ENCODE data around the gene MPHOSPH9. TPM values are rescaled to one million over a fixed set of nuclear protein-coding genes. Genes with fewer than 3 reads are reported as not detected.

The MPHOSPH9 gene
- total RNA-seq, 1 donor from 2014 or later = 302 TPM

DNA sequence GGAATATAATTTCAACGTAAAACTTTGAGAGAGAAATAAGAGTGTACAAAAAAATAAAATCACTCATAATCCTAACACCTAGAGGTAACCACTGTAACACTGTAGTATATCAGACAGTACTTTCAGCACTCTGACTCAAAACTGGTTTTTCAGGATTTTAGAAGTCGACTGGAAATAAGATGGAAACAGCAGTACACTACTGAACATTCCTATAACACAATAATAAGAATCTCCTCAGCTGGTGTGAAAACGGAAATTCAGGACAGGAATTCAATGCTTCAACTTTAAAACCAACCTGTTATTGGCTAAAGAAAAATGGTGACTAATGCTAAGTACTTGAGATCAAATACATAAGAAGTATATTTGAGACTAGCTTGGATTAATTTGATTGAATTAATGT lies 69.7 kb downstream of the MPHOSPH9 start:
- no peak overlapping the region for H3K27ac Mint-ChIP-seq
- no peaks in the 10 kb centered on the region for H3K27me3 ChIP-seq
- no peak overlapping the region for H3K9ac ChIP-seq
- H3K27ac ChIP-seq = no peak overlapping the region
- no peak overlapping the region for H3K4me2 ChIP-seq
- H3K4me3 Mint-ChIP-seq = no peak overlapping the region
- no peaks in the 10 kb centered on the region for H3K79me2 ChIP-seq (ENCODE audit: low read depth)
- no peak overlapping the region for H3K4me3 ChIP-seq
- no peaks in the 10 kb centered on the region for H3K27me3 Mint-ChIP-seq (ENCODE audit: insufficient read depth, low read depth)
- H3F3A ChIP-seq (ENCODE audit: low read depth) = no peaks in the 10 kb centered on the region
- no peak overlapping the region for H2AFZ ChIP-seq (replicated peaks)
- TF ChIP-seq, protein P1, sequence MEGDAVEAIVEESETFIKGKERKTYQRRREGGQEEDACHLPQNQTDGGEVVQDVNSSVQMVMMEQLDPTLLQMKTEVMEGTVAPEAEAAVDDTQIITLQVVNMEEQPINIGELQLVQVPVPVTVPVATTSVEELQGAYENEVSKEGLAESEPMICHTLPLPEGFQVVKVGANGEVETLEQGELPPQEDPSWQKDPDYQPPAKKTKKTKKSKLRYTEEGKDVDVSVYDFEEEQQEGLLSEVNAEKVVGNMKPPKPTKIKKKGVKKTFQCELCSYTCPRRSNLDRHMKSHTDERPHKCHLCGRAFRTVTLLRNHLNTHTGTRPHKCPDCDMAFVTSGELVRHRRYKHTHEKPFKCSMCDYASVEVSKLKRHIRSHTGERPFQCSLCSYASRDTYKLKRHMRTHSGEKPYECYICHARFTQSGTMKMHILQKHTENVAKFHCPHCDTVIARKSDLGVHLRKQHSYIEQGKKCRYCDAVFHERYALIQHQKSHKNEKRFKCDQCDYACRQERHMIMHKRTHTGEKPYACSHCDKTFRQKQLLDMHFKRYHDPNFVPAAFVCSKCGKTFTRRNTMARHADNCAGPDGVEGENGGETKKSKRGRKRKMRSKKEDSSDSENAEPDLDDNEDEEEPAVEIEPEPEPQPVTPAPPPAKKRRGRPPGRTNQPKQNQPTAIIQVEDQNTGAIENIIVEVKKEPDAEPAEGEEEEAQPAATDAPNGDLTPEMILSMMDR (IDR thresholded peaks at IDR 0.05) = no peak
- TF ChIP-seq EZH2 (IDR thresholded peaks at IDR 0.05) = no peak
- no peak for DNase-seq (ENCODE audit: low spot score)
- no peaks in the 10 kb centered on the region for H4K20me1 ChIP-seq (ENCODE audit: low read depth)
- H3K36me3 Mint-ChIP-seq = peaks cover 20% of the 10 kb centered on the region
- H3K4me1 Mint-ChIP-seq = no peaks in the 10 kb centered on the region
- H3K4me1 ChIP-seq = no peaks in the 10 kb centered on the region
- peaks cover 16% of the 10 kb centered on the region for H3K36me3 ChIP-seq
- H3K9me3 Mint-ChIP-seq = no peaks in the 10 kb centered on the region
- H3K9me3 ChIP-seq (ENCODE audit: low read depth) = no peaks in the 10 kb centered on the region

DNA sequence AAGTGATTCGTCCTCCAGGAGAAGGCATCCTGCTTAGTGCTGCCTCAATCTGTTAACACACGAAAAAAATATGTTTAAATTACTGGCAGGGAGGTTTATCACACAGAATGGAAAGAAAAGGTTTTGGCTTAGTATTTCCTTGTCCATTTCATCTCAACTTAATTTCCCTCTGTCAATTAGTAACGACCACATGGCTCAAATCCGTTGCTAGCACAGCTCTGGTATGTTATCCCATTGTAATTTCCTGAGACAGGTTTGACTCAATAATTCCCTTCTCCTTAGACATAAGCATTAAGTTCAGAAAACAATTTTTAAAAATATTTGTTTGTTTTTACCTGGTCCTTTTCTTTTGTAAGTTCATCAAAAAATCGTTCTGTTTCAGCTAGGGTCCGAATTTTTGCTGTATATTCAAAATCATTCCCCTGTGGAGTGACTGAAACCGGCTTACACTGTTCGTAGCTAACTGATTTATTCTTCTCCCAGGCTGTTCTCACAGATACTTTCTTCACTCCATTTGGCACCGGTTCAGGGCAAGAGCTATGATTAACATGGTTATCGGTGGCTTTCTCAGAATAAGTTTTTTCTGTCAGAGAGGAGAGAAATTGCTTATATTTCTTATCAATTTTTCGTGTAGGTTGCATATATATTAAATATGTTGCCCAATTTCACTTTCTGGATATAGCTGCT lies 72.0 kb downstream of the MPHOSPH9 start:
- H3K4me3 Mint-ChIP-seq = no peak overlapping the region
- Histone ChIP-seq H3K36me3 (peaks cover 16% of the 10 kb centered on the region), H3K79me2 (ENCODE audit: low read depth) (no peaks in the 10 kb centered on the region), H4K20me1 (ENCODE audit: low read depth) (no peaks in the 10 kb centered on the region), H2AFZ (replicated peaks) (no peak overlapping the region), H3K9ac (no peak overlapping the region), H3K4me1 (no peaks in the 10 kb centered on the region), H3K27me3 (no peaks in the 10 kb centered on the region), H3K27ac (no peak overlapping the region), H3K9me3 (ENCODE audit: low read depth) (no peaks in the 10 kb centered on the region), H3F3A (ENCODE audit: low read depth) (peaks cover 5% of the 10 kb centered on the region), H3K4me3 (no peak overlapping the region), H3K4me2 (no peak overlapping the region)
- peaks cover 13% of the 10 kb centered on the region for H3K36me3 Mint-ChIP-seq
- TF ChIP-seq, protein P1 (IDR thresholded peaks at IDR 0.05) = no peak
- TF ChIP-seq EZH2 (IDR thresholded peaks at IDR 0.05) (no peak), EZH2phosphoT487 (IDR thresholded peaks at IDR 0.05) (no peak)
- H3K9me3 Mint-ChIP-seq = no peaks in the 10 kb centered on the region
- no peak for DNase-seq (ENCODE audit: low spot score)
- no peaks in the 10 kb centered on the region for H3K27me3 Mint-ChIP-seq (ENCODE audit: insufficient read depth, low read depth)
- H3K4me1 Mint-ChIP-seq = no peaks in the 10 kb centered on the region
- H3K27ac Mint-ChIP-seq = no peak overlapping the region

DNA sequence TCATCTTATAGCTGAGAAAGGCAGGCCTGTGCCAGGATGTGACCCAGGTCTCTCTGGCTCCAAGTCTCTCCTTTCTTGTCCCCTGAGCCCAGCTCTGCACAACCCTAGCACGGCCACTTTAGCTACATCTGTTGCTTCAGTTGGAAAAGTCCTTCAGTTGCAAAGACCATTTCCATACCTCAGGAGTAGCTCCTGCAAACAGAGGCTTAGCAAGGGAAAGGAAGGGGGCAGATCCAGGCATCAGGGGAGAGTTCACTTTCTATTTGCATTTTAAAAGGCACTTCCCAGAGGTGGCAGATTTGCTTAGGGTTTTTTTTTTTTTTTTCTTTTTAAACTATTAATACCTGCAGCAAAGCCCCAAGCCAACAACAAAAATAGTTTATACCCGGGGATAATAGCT lies 79.0 kb downstream of the MPHOSPH9 start:
- DNase-seq (ENCODE audit: low spot score) = no peak
- H3K9me3 ChIP-seq (ENCODE audit: low read depth) = no peaks in the 10 kb centered on the region
- H3K27me3 ChIP-seq = peaks cover 34% of the 10 kb centered on the region
- Mint-ChIP-seq H3K9me3 (no peaks in the 10 kb centered on the region), H3K36me3 (peaks cover 5% of the 10 kb centered on the region), H3K4me1 (peaks cover 17% of the 10 kb centered on the region), H3K4me3 (no peak overlapping the region), H3K27me3 (ENCODE audit: insufficient read depth, low read depth) (peaks cover 12% of the 10 kb centered on the region), H3K27ac (no peak overlapping the region)
- peaks cover 4% of the 10 kb centered on the region for H3K36me3 ChIP-seq
- no peak overlapping the region for H3K9ac ChIP-seq
- H4K20me1 ChIP-seq (ENCODE audit: low read depth) = peaks cover 12% of the 10 kb centered on the region
- no peaks in the 10 kb centered on the region for H3K79me2 ChIP-seq (ENCODE audit: low read depth)
- H3K4me1 ChIP-seq = peaks cover 12% of the 10 kb centered on the region
- H3K4me2 ChIP-seq = no peak overlapping the region
- no peak overlapping the region for H3K27ac ChIP-seq
- H3K4me3 ChIP-seq = no peak overlapping the region
- TF ChIP-seq, protein P1 (IDR thresholded peaks at IDR 0.05) = no peak
- TF ChIP-seq EZH2 (IDR thresholded peaks at IDR 0.05) (no peak), EZH2phosphoT487 (IDR thresholded peaks at IDR 0.05) (no peak)
- peaks cover 38% of the 10 kb centered on the region for H3F3A ChIP-seq (ENCODE audit: low read depth)
- H2AFZ ChIP-seq (replicated peaks) = no peak overlapping the region

Measured in neural progenitor cell (in vitro differentiated cells).